Colonic mucosa (tissue), 4 donors: ENCODE data around the gene SPDEF. TPM values are rescaled to one million over a fixed set of nuclear protein-coding genes. Genes with fewer than 3 reads are reported as not detected.

ENCODE experiments used
- DNase-seq: peaks from one replicate; pipeline ENCODE4 v3.0.0-alpha.2; 2020
- H3K27ac ChIP-seq: fragments of 200-600 bp; one replicate; pipeline ENCODE4 v1.8.0; 2021
- H3K27me3 ChIP-seq: fragments of 200-600 bp; one replicate; pipeline ENCODE4 v1.8.0; 2021
- H3K36me3 ChIP-seq: fragments of 200-600 bp; one replicate; pipeline ENCODE4 v1.8.0; 2021
- H3K4me1 ChIP-seq: fragments of 200-600 bp; one replicate; pipeline ENCODE4 v1.8.0; 2021; ENCODE audit warnings: mild to moderate bottlenecking
- H3K4me3 ChIP-seq: fragments of 200-600 bp; one replicate; pipeline ENCODE4 v1.8.0; 2021
- H3K9ac ChIP-seq, 2 donors: one replicate each; pipeline ENCODE4 v1.7.0; 2013; ENCODE audit warnings: control low read depth in 2 of 2, low read depth in 2 of 2, low read length in 2 of 2
- H3K9me3 ChIP-seq: fragments of 200-600 bp; one replicate; pipeline ENCODE4 v1.8.0; 2021
- intact Hi-C: fragments of 100-400 bp; cut with DNase I; formaldehyde crosslinking; loops from one replicate; pipeline ENCODE4 v1.14.1; 2022
- total RNA-seq, 2 donors: library from RNA; stranded (reverse); fragmentation: NEBNext Ultra II Directional in 1 of 2; extraction: Animal tissue kit (Norgen Biotek cat#: 25700) in 1 of 2; gene quantifications; one replicate each; pipeline ENCODE4 v1.2.1, GENCODE V29; 2021
- TF ChIP-seq, protein P1 (sequence below): fragments of 200-600 bp; IDR thresholded peaks from one replicate; pipeline ENCODE4 v1.8.0; 2022; ENCODE audit warnings: antibody characterized with exemption, mild to moderate bottlenecking
- donor health status: healthy.
- donor health status: DM: no; HTN: no; CAD: no.
- donor health status: DM: no; HTN: no; CAD: no.

SPDEF gene
- total RNA-seq, 2 donors from 2014 or later, result 71.0 to 102 TPM

DNA sequence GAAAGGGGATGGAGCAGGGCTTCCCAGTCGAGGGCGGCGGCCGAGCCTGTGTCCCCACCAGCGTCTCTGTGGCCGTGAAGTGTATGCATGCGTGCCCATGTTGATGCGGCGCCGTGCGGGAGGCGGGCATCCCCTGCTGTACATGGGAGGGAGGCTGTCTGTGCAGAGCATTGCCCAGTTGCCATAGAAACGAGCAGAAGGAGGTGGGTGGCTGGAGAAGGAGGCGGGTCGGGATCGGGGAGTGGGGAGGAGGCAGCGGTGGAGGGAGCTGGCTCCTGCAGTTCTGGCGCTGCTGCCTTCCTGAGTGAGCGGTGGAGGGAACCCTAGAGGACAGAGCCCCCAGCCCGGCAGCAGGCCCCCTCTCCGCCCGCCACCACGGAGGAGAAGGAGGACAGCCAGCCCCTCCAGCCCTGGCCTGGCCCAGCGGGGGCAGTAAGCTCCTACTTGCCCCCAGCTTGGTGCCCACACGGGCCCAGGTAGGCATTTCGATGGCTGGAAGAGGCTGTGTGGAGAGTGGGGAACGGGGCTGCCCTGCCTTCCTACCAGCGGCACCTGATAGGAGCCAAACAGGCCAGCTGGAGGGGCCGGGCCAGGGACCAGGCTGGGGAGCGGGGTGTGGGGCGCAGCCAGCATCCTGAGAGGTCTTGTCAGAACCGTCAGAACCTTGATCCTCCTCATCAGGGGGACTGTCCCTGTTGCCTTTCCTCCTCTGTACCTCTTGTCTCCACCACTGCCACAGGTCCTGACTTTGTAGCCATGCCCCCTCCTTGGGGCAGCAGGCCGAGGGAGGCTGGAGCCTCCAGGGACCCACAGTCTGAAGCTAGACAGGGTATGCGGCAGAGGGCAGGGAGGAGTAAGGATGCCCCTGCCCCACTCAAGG, 41.3 kb downstream of the SPDEF start:
- intact Hi-C loops, result no loop called here
- H3K4me1 ChIP-seq, result no peaks in the 10 kb centered on the region
- H3K9ac ChIP-seq, result no peak overlapping the region
- no peak overlapping the region for H3K4me3 ChIP-seq
- no peak for DNase-seq
- H3K27me3 ChIP-seq, result no peaks in the 10 kb centered on the region
- H3K27ac ChIP-seq, result no peak overlapping the region
- H3K9me3 ChIP-seq, result no peaks in the 10 kb centered on the region
- no peaks in the 10 kb centered on the region for H3K36me3 ChIP-seq
- TF ChIP-seq, protein P1, sequence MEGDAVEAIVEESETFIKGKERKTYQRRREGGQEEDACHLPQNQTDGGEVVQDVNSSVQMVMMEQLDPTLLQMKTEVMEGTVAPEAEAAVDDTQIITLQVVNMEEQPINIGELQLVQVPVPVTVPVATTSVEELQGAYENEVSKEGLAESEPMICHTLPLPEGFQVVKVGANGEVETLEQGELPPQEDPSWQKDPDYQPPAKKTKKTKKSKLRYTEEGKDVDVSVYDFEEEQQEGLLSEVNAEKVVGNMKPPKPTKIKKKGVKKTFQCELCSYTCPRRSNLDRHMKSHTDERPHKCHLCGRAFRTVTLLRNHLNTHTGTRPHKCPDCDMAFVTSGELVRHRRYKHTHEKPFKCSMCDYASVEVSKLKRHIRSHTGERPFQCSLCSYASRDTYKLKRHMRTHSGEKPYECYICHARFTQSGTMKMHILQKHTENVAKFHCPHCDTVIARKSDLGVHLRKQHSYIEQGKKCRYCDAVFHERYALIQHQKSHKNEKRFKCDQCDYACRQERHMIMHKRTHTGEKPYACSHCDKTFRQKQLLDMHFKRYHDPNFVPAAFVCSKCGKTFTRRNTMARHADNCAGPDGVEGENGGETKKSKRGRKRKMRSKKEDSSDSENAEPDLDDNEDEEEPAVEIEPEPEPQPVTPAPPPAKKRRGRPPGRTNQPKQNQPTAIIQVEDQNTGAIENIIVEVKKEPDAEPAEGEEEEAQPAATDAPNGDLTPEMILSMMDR, result no peak

DNA sequence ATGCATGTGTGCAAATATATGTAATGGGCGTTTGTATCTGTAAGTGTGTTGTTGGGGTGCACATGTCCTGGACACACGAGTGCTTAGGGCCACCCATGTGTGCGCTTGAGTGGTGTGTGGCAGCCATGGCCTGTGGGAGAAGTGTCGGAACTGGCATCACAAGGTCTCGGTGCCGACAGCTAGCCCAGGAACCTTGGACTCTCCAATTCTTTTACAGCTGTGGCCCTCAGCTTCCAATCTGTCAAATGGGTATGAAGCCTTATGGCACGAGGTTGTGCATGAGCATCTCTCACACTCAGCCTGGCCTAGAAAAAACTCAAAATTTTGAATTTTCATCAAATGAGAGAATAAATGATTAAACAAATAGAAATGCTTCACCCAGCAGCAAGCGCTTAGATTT, 42.0 kb downstream of the SPDEF start:
- TF ChIP-seq, protein P1, result no peak
- Histone ChIP-seq H3K4me1 (no peaks in the 10 kb centered on the region), H3K9me3 (no peaks in the 10 kb centered on the region), H3K27me3 (no peaks in the 10 kb centered on the region), H3K9ac (no peak overlapping the region), H3K4me3 (no peak overlapping the region), H3K27ac (no peak overlapping the region), H3K36me3 (no peaks in the 10 kb centered on the region)
- intact Hi-C loops, result no loop called here
- no peak for DNase-seq

DNA sequence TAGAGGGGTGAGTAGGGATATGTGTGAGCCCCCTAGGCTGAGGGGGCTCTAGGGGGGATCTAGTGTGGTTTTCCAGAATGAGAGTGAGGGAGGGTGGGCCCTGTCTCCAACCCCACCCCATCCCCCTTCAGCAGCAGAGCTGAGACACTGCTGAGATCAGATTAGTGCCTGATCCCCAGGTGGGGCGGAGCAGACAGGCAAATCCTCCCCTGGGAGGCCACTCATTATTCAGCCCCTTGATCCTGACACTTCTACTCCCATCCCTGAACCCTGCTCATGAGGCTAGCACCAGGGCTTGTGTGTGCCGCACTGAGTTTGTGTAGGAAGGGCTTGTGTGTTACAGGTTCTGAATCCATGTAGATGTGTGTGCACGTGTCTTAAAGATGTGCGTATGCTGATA, 42.5 kb downstream of the SPDEF start:
- DNase-seq, result no peak
- Histone ChIP-seq H3K36me3 (no peaks in the 10 kb centered on the region), H3K9ac (no peak overlapping the region), H3K27me3 (no peaks in the 10 kb centered on the region), H3K4me1 (no peaks in the 10 kb centered on the region), H3K27ac (no peak overlapping the region), H3K9me3 (no peaks in the 10 kb centered on the region), H3K4me3 (no peak overlapping the region)
- intact Hi-C loops, result no loop called here
- TF ChIP-seq, protein P1, result no peak

DNA sequence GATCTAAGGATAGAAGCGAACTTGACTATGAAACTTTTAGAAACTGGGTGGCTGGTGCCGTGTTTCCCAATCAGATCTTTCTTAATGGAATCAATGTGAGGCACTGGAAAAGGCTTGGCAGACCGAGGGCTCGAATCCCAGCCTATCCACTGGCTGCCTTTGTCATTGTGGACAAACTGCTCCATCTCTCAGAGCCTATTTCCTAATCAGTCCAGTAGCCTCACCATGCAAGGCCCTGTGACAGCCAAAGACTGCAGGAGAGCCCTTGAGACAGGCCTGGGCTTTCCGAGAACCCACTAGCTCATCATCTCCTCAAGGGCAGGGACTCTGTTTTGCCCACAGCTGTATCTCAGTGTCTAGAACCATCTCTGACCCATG, 43.4 kb downstream of the SPDEF start:
- no peak overlapping the region for H3K4me3 ChIP-seq
- H3K27me3 ChIP-seq, result no peaks in the 10 kb centered on the region
- H3K9me3 ChIP-seq, result no peaks in the 10 kb centered on the region
- intact Hi-C loops, result no loop called here
- H3K4me1 ChIP-seq, result no peaks in the 10 kb centered on the region
- H3K36me3 ChIP-seq, result no peaks in the 10 kb centered on the region
- no peak overlapping the region for H3K27ac ChIP-seq
- DNase-seq, result no peak
- H3K9ac ChIP-seq, result no peak overlapping the region
- TF ChIP-seq, protein P1, result no peak

DNA sequence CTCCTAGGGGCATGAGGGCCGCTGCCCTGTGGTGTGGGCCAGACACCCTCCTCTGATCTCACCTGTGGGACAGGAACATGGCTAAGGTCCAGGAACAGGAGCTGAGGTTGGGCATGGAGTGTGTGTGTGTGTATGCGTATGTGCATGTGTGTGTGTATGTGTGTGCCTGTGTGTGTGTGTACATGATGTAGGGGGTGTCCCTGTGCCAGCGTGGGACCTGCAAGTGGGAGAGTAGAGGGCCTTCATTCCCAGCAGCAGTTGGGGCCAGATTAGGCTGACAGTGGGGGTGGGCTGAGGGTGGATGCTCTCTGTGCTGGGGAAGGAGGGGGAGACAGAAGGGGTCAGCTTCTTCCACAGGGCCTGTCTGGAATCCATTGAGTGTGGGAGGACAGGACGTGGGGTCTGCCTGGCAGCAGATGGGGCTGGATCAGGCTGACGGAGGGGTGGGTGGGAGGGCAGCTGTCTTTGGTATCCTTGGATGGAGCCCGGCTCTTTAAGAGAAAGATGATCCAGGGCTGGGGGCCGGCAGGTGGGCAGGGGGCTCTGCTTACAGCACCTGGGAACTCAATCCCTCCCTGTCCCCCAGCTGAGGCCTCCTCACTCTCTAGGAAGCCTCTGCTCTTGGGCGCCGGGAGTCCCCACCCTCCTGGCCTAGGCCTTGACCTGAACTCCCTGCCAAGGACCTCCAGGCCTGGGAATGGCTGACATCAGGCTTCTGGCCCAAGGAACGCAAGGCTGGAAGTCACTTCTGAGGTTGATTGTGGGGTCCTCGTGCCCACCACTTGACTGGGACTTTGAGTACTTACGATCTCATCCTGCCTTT, 44.0 kb downstream of the SPDEF start:
- DNase-seq, result no peak
- Histone ChIP-seq H3K4me1 (no peaks in the 10 kb centered on the region), H3K9me3 (no peaks in the 10 kb centered on the region), H3K27me3 (no peaks in the 10 kb centered on the region), H3K36me3 (no peaks in the 10 kb centered on the region), H3K4me3 (no peak overlapping the region), H3K27ac (no peak overlapping the region), H3K9ac (no peak overlapping the region)
- TF ChIP-seq, protein P1, result no peak
- intact Hi-C loops, result no loop called here
